SHP77 treated with DMSO at 0.1 percent for 48 hours (cell line): ENCODE measurements around the gene ICOSLG.
"Not testable (repeated sequence)": the region's sequence is repeated elsewhere in the genome, so short reads cannot be mapped to it uniquely, and the experiment has no call there.

Experiments used
- DNase-seq: peaks from one replicate; lab custom pipeline; 2025; lab: John Stamatoyannopoulos, UW

The ICOSLG gene

GRCh38 chr21:44181506-44181905 is 59.2 kb downstream of the ICOSLG start:
- not testable (repeated sequence) for DNase-seq

- not testable (repeated sequence) for DNase-seq
These were observed 64.6 kb downstream of the ICOSLG start for GRCh38 chr21:44176127-44176526.

- not testable (repeated sequence) for DNase-seq
These were observed 65.6 kb downstream of the ICOSLG start for GRCh38 chr21:44175189-44175588.
